Mesothelial cell of epicardium (in vitro differentiated cells): ENCODE data around the gene BMPR1B. TPM values are rescaled to one million over a fixed set of nuclear protein-coding genes. Genes with fewer than 3 reads are reported as not detected.

Source experiments
- DNase-seq, 2 experiments: peaks; one replicate each; pipeline ENCODE4 v3.0.0; 2021; ENCODE audit warnings: low spot score in 2 of 2; ENCODE audit not compliant: unreplicated experiment in 2 of 2
- H3K27ac Mint-ChIP-seq: 2 replicates; pipeline ENCODE4 v1.8.0; 2021; ENCODE audit warnings: mixed read lengths
- H3K27me3 Mint-ChIP-seq: 2 replicates; pipeline ENCODE4 v1.8.0; 2021; ENCODE audit warnings: low read depth, mixed read lengths
- H3K36me3 Mint-ChIP-seq: 2 replicates; pipeline ENCODE4 v1.8.0; 2021; ENCODE audit warnings: mixed read lengths
- H3K4me1 Mint-ChIP-seq: 2 replicates; pipeline ENCODE4 v1.8.0; 2021; ENCODE audit warnings: mixed read lengths
- H3K4me3 Mint-ChIP-seq: 2 replicates; pipeline ENCODE4 v1.8.0; 2021; ENCODE audit warnings: mild to moderate bottlenecking, moderate library complexity, mixed read lengths
- H3K9me3 Mint-ChIP-seq: 2 replicates; pipeline ENCODE4 v1.8.0; 2021; ENCODE audit warnings: mixed read lengths
- CTCF ChIP-seq: fragments of 200-600 bp; sonication (generic); IDR thresholded peaks from one replicate; pipeline ENCODE4 v1.5.0; 2021; ENCODE audit warnings: antibody characterized with exemption; ENCODE audit not compliant: unreplicated experiment
- total RNA-seq: library from RNA; stranded (reverse); gene quantifications from 3 replicates; pipeline ENCODE4 v1.2.1, GENCODE V29; 2021

Gene BMPR1B
- total RNA-seq, 1 donor from 2014 or later: 2.6 TPM

GRCh38 chr4:94804650-94805049 lies 46.9 kb downstream of the BMPR1B start:
- H3K9me3 Mint-ChIP-seq: no peaks in the 10 kb centered on the region
- no peak for DNase-seq
- no peak overlapping the region for H3K27ac Mint-ChIP-seq
- peaks cover 4% of the 10 kb centered on the region for H3K27me3 Mint-ChIP-seq
- H3K36me3 Mint-ChIP-seq: no peaks in the 10 kb centered on the region
- TF ChIP-seq CTCF: no peak
- no peaks in the 10 kb centered on the region for H3K4me1 Mint-ChIP-seq
- H3K4me3 Mint-ChIP-seq: no peak overlapping the region

- Mint-ChIP-seq H3K27me3 (peaks cover 2% of the 10 kb centered on the region), H3K4me1 (no peaks in the 10 kb centered on the region), H3K9me3 (no peaks in the 10 kb centered on the region), H3K36me3 (no peaks in the 10 kb centered on the region), H3K4me3 (no peak overlapping the region), H3K27ac (no peak overlapping the region)
- DNase-seq: no peak
- TF ChIP-seq CTCF: no peak
These were observed 48.6 kb downstream of the BMPR1B start for GRCh38 chr4:94806376-94806775.

DNA sequence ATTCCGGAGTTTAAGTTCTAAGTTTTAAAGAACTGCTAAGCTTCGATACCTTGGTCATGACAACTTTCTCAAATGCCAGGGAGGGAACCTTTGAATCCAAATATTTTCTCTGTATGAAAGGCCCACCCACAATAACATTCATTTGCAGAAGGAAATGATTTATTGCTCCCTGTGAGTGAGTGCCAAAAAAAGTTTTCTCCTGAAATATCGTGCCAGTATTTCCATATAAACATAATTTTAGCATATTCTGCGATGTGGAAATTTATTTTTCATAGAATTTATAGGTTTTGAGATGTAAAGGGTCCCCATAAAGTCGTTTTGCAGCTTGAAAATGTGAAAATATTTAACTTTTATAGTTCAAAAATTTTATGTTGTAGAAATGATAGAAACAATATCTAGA lies 53.9 kb downstream of the BMPR1B start:
- DNase-seq: no peak
- Mint-ChIP-seq H3K36me3 (no peaks in the 10 kb centered on the region), H3K27me3 (peaks cover 6% of the 10 kb centered on the region), H3K4me1 (no peaks in the 10 kb centered on the region), H3K4me3 (no peak overlapping the region), H3K27ac (no peak overlapping the region), H3K9me3 (no peaks in the 10 kb centered on the region)
- TF ChIP-seq CTCF: no peak

- no peak for DNase-seq
- TF ChIP-seq CTCF: no peak
- no peaks in the 10 kb centered on the region for H3K36me3 Mint-ChIP-seq
- H3K27me3 Mint-ChIP-seq: peaks cover 6% of the 10 kb centered on the region
- no peaks in the 10 kb centered on the region for H3K4me1 Mint-ChIP-seq
- H3K9me3 Mint-ChIP-seq: no peaks in the 10 kb centered on the region
- H3K4me3 Mint-ChIP-seq: no peak overlapping the region
- H3K27ac Mint-ChIP-seq: no peak overlapping the region
These were observed 55.5 kb downstream of the BMPR1B start for GRCh38 chr4:94813221-94813620.

GRCh38 chr4:94814237-94814636 lies 56.5 kb downstream of the BMPR1B start:
- no peak for TF ChIP-seq CTCF
- H3K4me3 Mint-ChIP-seq: no peak overlapping the region
- H3K27me3 Mint-ChIP-seq: peaks cover 6% of the 10 kb centered on the region
- H3K36me3 Mint-ChIP-seq: no peaks in the 10 kb centered on the region
- no peak overlapping the region for H3K27ac Mint-ChIP-seq
- H3K9me3 Mint-ChIP-seq: no peaks in the 10 kb centered on the region
- no peak for DNase-seq
- no peaks in the 10 kb centered on the region for H3K4me1 Mint-ChIP-seq
